Activated T-cell treated with anti-CD3 and anti-CD28 coated beads, Interleukin-2, amount 50 U/mL, for 4 hours (primary cell): ENCODE measurements around the gene KCNAB1. TPM values are rescaled to one million over a fixed set of nuclear protein-coding genes. Genes with fewer than 3 reads are reported as not detected.

ENCODE experiments used
- ATAC-seq, 2 donors: fragments of 200-7000 bp; cut with Tn5 transposase; one replicate each; pipeline ENCODE4 v1.10.0; 2021
- DNase-seq: peaks from one replicate; pipeline ENCODE4 v3.0.0-alpha.2; 2020
- H3K27me3 Mint-ChIP-seq: one replicate; pipeline ENCODE4 v1.8.0; 2021; ENCODE audit warnings: low read depth, mixed read lengths
- H3K36me3 Mint-ChIP-seq: one replicate; pipeline ENCODE4 v1.8.0; 2022; ENCODE audit warnings: mixed read lengths; ENCODE audit not compliant: insufficient read depth
- H3K4me1 Mint-ChIP-seq: one replicate; pipeline ENCODE4 v1.8.0; 2021; ENCODE audit warnings: low read depth, mixed read lengths
- H3K4me3 Mint-ChIP-seq: one replicate; pipeline ENCODE4 v1.8.0; 2021; ENCODE audit warnings: mild to moderate bottlenecking, moderate library complexity, mixed read lengths
- H3K9me3 Mint-ChIP-seq: one replicate; pipeline ENCODE4 v1.8.0; 2021; ENCODE audit warnings: mixed read lengths
- total RNA-seq, 3 donors: library from RNA; stranded (reverse); gene quantifications; one replicate each; pipeline ENCODE4 v1.2.1, GENCODE V29; 2021

KCNAB1 gene
- total RNA-seq, 3 donors from 2014 or later, result not detected

GRCh38 chr3:156421534-156421933 is 301.2 kb downstream of the KCNAB1 start:
- H3K9me3 Mint-ChIP-seq, result no peaks in the 10 kb centered on the region
- no peak overlapping the region for H3K4me3 Mint-ChIP-seq
- DNase-seq, result no peak
- H3K27me3 Mint-ChIP-seq, result no peaks in the 10 kb centered on the region
- no peaks in the 10 kb centered on the region for H3K4me1 Mint-ChIP-seq
- no peak for ATAC-seq
- H3K36me3 Mint-ChIP-seq, result no peaks in the 10 kb centered on the region

GRCh38 chr3:156424758-156425157 is 304.4 kb downstream of the KCNAB1 start:
- Mint-ChIP-seq H3K9me3 (no peaks in the 10 kb centered on the region), H3K4me1 (no peaks in the 10 kb centered on the region), H3K4me3 (no peak overlapping the region), H3K27me3 (peaks cover 2% of the 10 kb centered on the region), H3K36me3 (no peaks in the 10 kb centered on the region)
- no peak for DNase-seq
- no peak for ATAC-seq

- ATAC-seq (no peak), DNase-seq (no peak)
- Mint-ChIP-seq H3K27me3 (peaks cover 2% of the 10 kb centered on the region), H3K4me3 (no peak overlapping the region), H3K4me1 (no peaks in the 10 kb centered on the region), H3K36me3 (no peaks in the 10 kb centered on the region), H3K9me3 (no peaks in the 10 kb centered on the region)
These were observed 305.3 kb downstream of the KCNAB1 start for GRCh38 chr3:156425651-156426050.

GRCh38 chr3:156429125-156429524 is 308.7 kb downstream of the KCNAB1 start:
- H3K9me3 Mint-ChIP-seq, result no peaks in the 10 kb centered on the region
- no peaks in the 10 kb centered on the region for H3K4me1 Mint-ChIP-seq
- H3K36me3 Mint-ChIP-seq, result no peaks in the 10 kb centered on the region
- H3K4me3 Mint-ChIP-seq, result no peak overlapping the region
- no peak for ATAC-seq
- peaks cover 9% of the 10 kb centered on the region for H3K27me3 Mint-ChIP-seq
- DNase-seq, result no peak

GRCh38 chr3:156431334-156432124 is 311.2 kb downstream of the KCNAB1 start:
- no peak for ATAC-seq
- no peak overlapping the region for H3K4me3 Mint-ChIP-seq
- H3K27me3 Mint-ChIP-seq, result peaks cover 16% of the 10 kb centered on the region
- H3K36me3 Mint-ChIP-seq, result no peaks in the 10 kb centered on the region
- H3K4me1 Mint-ChIP-seq, result peaks cover 1% of the 10 kb centered on the region
- no peaks in the 10 kb centered on the region for H3K9me3 Mint-ChIP-seq
- DNase-seq, result no peak

- H3K27me3 Mint-ChIP-seq, result peaks cover 19% of the 10 kb centered on the region
- no peak overlapping the region for H3K4me3 Mint-ChIP-seq
- H3K9me3 Mint-ChIP-seq, result no peaks in the 10 kb centered on the region
- H3K36me3 Mint-ChIP-seq, result no peaks in the 10 kb centered on the region
- DNase-seq (no peak), ATAC-seq (no peak)
- peaks cover 1% of the 10 kb centered on the region for H3K4me1 Mint-ChIP-seq
These were observed 312.2 kb downstream of the KCNAB1 start for GRCh38 chr3:156432563-156432962.

GRCh38 chr3:156433138-156433537 is 312.8 kb downstream of the KCNAB1 start:
- Mint-ChIP-seq H3K4me3 (no peak overlapping the region), H3K9me3 (no peaks in the 10 kb centered on the region), H3K27me3 (peaks cover 21% of the 10 kb centered on the region), H3K36me3 (no peaks in the 10 kb centered on the region), H3K4me1 (peaks cover 1% of the 10 kb centered on the region)
- no peak for DNase-seq
- ATAC-seq, result no peak

- Mint-ChIP-seq H3K4me1 (peaks cover 1% of the 10 kb centered on the region), H3K9me3 (no peaks in the 10 kb centered on the region), H3K36me3 (no peaks in the 10 kb centered on the region), H3K4me3 (no peak overlapping the region), H3K27me3 (peaks cover 21% of the 10 kb centered on the region)
- DNase-seq, result no peak
- no peak for ATAC-seq
These were observed 313.5 kb downstream of the KCNAB1 start for GRCh38 chr3:156433910-156434309.

GRCh38 chr3:156434921-156435320 is 314.5 kb downstream of the KCNAB1 start:
- ATAC-seq (no peak), DNase-seq (no peak)
- no peaks in the 10 kb centered on the region for H3K36me3 Mint-ChIP-seq
- no peak overlapping the region for H3K4me3 Mint-ChIP-seq
- no peaks in the 10 kb centered on the region for H3K9me3 Mint-ChIP-seq
- H3K4me1 Mint-ChIP-seq, result peaks cover 1% of the 10 kb centered on the region
- peaks cover 26% of the 10 kb centered on the region for H3K27me3 Mint-ChIP-seq

GRCh38 chr3:156443079-156443478 is 322.7 kb downstream of the KCNAB1 start:
- Mint-ChIP-seq H3K27me3 (peaks cover 12% of the 10 kb centered on the region), H3K36me3 (no peaks in the 10 kb centered on the region), H3K4me1 (no peaks in the 10 kb centered on the region), H3K4me3 (no peak overlapping the region), H3K9me3 (no peaks in the 10 kb centered on the region)
- ATAC-seq (no peak), DNase-seq (no peak)

GRCh38 chr3:156445117-156446090 is 325.0 kb downstream of the KCNAB1 start:
- H3K27me3 Mint-ChIP-seq, result peaks cover 3% of the 10 kb centered on the region
- H3K9me3 Mint-ChIP-seq, result no peaks in the 10 kb centered on the region
- H3K4me1 Mint-ChIP-seq, result no peaks in the 10 kb centered on the region
- DNase-seq (no peak), ATAC-seq (no peak)
- no peak overlapping the region for H3K4me3 Mint-ChIP-seq
- H3K36me3 Mint-ChIP-seq, result no peaks in the 10 kb centered on the region

GRCh38 chr3:156448300-156448699 is 327.9 kb downstream of the KCNAB1 start:
- H3K9me3 Mint-ChIP-seq, result no peaks in the 10 kb centered on the region
- H3K27me3 Mint-ChIP-seq, result peaks cover 5% of the 10 kb centered on the region
- H3K4me3 Mint-ChIP-seq, result no peak overlapping the region
- peak; percentile 7 for DNase-seq
- no peaks in the 10 kb centered on the region for H3K36me3 Mint-ChIP-seq
- H3K4me1 Mint-ChIP-seq, result no peaks in the 10 kb centered on the region
- peak; percentile 43 to 57 for ATAC-seq

GRCh38 chr3:156449710-156450574 is 329.6 kb downstream of the KCNAB1 start:
- no peak for ATAC-seq
- H3K4me1 Mint-ChIP-seq, result no peaks in the 10 kb centered on the region
- H3K4me3 Mint-ChIP-seq, result no peak overlapping the region
- no peak for DNase-seq
- H3K9me3 Mint-ChIP-seq, result no peaks in the 10 kb centered on the region
- peaks cover 5% of the 10 kb centered on the region for H3K27me3 Mint-ChIP-seq
- no peaks in the 10 kb centered on the region for H3K36me3 Mint-ChIP-seq

- ATAC-seq, result no peak
- H3K4me1 Mint-ChIP-seq, result no peaks in the 10 kb centered on the region
- no peak overlapping the region for H3K4me3 Mint-ChIP-seq
- no peaks in the 10 kb centered on the region for H3K9me3 Mint-ChIP-seq
- H3K27me3 Mint-ChIP-seq, result peaks cover 6% of the 10 kb centered on the region
- no peak for DNase-seq
- no peaks in the 10 kb centered on the region for H3K36me3 Mint-ChIP-seq
These were observed 335.5 kb downstream of the KCNAB1 start for GRCh38 chr3:156455839-156456238.
